HG03280 (cell line): Measurements from ENCODE around the gene TTC19.
"Not testable (repeated sequence)": the region's sequence is repeated elsewhere in the genome, so short reads cannot be mapped to it uniquely, and the experiment has no call there.

Source experiments
- ATAC-seq: cut with Tn5 transposase; IDR thresholded peaks from one replicate; pipeline ENCODE4 v1.9.1; 2021; ENCODE audit warnings: mild to moderate bottlenecking, moderate library complexity; ENCODE audit not compliant: unreplicated experiment

Gene TTC19

GRCh38 chr17:15971882-15972281 lies 27.7 kb upstream of the TTC19 start:
- no peak for ATAC-seq

GRCh38 chr17:15972497-15972951 lies 27.1 kb upstream of the TTC19 start:
- ATAC-seq: no peak

- ATAC-seq: no peak
These were observed 26.6 kb upstream of the TTC19 start for GRCh38 chr17:15973016-15973415.

- no peak for ATAC-seq
These were observed 25.8 kb upstream of the TTC19 start for GRCh38 chr17:15973834-15974233.

- ATAC-seq: no peak
These were observed 21.7 kb upstream of the TTC19 start for GRCh38 chr17:15977894-15978293.

- no peak for ATAC-seq
These were observed 21.0 kb upstream of the TTC19 start for GRCh38 chr17:15978606-15979005.

GRCh38 chr17:15979013-15979412 lies 20.6 kb upstream of the TTC19 start:
- not testable (repeated sequence) for ATAC-seq

GRCh38 chr17:15981208-15981607 lies 18.4 kb upstream of the TTC19 start:
- no peak for ATAC-seq

- ATAC-seq: no peak
These were observed 17.7 kb upstream of the TTC19 start for GRCh38 chr17:15981646-15982580.

- ATAC-seq: no peak
These were observed 3.3 kb upstream of the TTC19 start for GRCh38 chr17:15996322-15996721.

GRCh38 chr17:15998031-15998562 lies 1.5 kb upstream of the TTC19 start:
- ATAC-seq: no peak

- ATAC-seq: peak; percentile 37
These were observed 577 bp downstream of the TTC19 start for GRCh38 chr17:15999974-16000827.

- no peak for ATAC-seq
These were observed 1.7 kb downstream of the TTC19 start for GRCh38 chr17:16001226-16001897.

- ATAC-seq: no peak
These were observed 3.2 kb downstream of the TTC19 start for GRCh38 chr17:16002708-16003260.

- ATAC-seq: no peak
These were observed 4.2 kb downstream of the TTC19 start for GRCh38 chr17:16003841-16004240.

- no peak for ATAC-seq
These were observed 6.0 kb downstream of the TTC19 start for GRCh38 chr17:16005636-16006035.

- no peak for ATAC-seq
These were observed 7.8 kb downstream of the TTC19 start for GRCh38 chr17:16007439-16007838.

- no peak for ATAC-seq
These were observed 14.4 kb downstream of the TTC19 start for GRCh38 chr17:16013943-16014407.

GRCh38 chr17:16019347-16019746 lies 19.7 kb downstream of the TTC19 start:
- no peak for ATAC-seq

GRCh38 chr17:16023881-16024280 lies 24.3 kb downstream of the TTC19 start:
- ATAC-seq: no peak
